IPS-15b (cell line): ENCODE data around the gene PPP1R3D.
"Not testable (repeated sequence)": the region's sequence is repeated elsewhere in the genome, so short reads cannot be mapped to it uniquely, and the experiment has no call there.

Experiments used
- H3K27me3 ChIP-seq: one replicate; pipeline ENCODE4 v1.6.1; 2013; ENCODE audit warnings: low read length; ENCODE audit not compliant: control insufficient read depth, insufficient read depth
- H3K36me3 ChIP-seq: one replicate; pipeline ENCODE4 v1.6.1; 2013; ENCODE audit warnings: low read length; ENCODE audit not compliant: control insufficient read depth, insufficient read depth
- H3K4me1 ChIP-seq: one replicate; pipeline ENCODE4 v1.6.1; 2013; ENCODE audit warnings: mild to moderate bottlenecking, low read length; ENCODE audit not compliant: control insufficient read depth, insufficient read depth
- H3K4me3 ChIP-seq: one replicate; pipeline ENCODE4 v1.5.1; 2013; ENCODE audit warnings: low read depth, low read length
- H3K9ac ChIP-seq: one replicate; pipeline ENCODE4 v1.6.1; 2013; ENCODE audit warnings: low read depth, mild to moderate bottlenecking, low read length
- H3K9me3 ChIP-seq: one replicate; pipeline ENCODE4 v1.6.1; 2013; ENCODE audit warnings: mild to moderate bottlenecking, low read length; ENCODE audit not compliant: control insufficient read depth, insufficient read depth

PPP1R3D gene

DNA sequence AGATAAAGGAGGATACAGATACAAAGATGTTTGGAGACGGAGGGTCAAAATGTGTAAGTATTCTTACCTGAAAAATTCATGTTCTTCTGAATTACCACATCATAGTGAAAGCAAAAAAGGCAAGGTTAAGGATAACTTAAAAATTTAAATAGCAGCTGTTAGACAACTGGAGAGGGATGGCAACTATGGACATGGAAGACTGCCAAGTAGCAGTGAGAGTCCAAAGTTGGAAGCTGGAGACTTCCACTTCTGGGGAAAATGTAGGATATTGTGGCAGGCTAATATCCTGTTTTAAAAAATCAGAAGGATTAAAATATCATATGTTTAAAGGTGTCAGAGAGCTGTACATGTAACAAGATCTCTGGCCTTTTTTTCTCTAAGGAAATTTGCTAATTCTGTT is 36.5 kb downstream of the PPP1R3D start:
- no peaks in the 10 kb centered on the region for H3K27me3 ChIP-seq
- no peak overlapping the region for H3K9ac ChIP-seq
- H3K4me3 ChIP-seq, result no peak overlapping the region
- H3K4me1 ChIP-seq, result no peaks in the 10 kb centered on the region
- H3K36me3 ChIP-seq, result no peaks in the 10 kb centered on the region
- H3K9me3 ChIP-seq, result no peaks in the 10 kb centered on the region

DNA sequence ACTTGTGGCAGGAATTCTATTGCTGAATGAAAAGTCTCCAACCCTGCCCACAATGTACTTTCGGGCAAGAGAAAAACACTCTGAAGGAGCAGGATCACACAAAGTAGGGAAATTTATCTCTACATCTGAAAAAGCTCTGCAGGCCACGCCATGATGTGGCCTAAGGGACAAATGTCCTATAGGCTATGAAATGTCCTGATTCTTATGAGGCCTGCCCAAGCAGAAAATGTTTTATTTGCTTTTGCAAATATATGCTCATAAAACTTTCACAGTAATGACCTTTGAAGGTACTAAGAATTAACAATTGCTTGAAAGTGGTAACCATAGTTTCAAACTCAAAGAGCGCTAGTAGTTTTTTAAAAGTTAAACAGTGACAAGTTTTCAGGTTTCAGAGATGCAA is 37.6 kb downstream of the PPP1R3D start:
- Histone ChIP-seq H3K9me3 (no peaks in the 10 kb centered on the region), H3K4me3 (no peak overlapping the region), H3K4me1 (no peaks in the 10 kb centered on the region), H3K27me3 (no peaks in the 10 kb centered on the region), H3K9ac (no peak overlapping the region), H3K36me3 (no peaks in the 10 kb centered on the region)

DNA sequence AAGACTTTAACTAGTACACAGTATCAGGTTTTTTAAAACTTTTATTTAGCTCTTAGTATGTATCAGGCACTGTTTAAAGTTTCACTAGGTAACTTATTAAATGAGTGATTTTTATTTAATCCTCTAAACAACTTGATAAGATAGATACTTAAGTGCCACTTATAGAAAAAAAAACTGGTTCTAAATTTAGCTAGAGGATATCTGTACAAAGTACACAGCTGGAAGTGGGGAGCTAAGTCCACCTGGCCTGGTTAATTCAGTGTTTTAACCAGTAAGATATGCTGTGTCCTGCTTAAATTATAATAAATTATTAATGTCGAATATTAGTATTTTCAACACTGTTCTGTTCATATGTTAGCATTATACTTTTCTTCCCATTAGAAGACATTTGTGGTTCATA is 44.2 kb downstream of the PPP1R3D start:
- no peak overlapping the region for H3K4me3 ChIP-seq
- no peaks in the 10 kb centered on the region for H3K36me3 ChIP-seq
- H3K9ac ChIP-seq, result no peak overlapping the region
- no peaks in the 10 kb centered on the region for H3K27me3 ChIP-seq
- H3K9me3 ChIP-seq, result no peaks in the 10 kb centered on the region
- no peaks in the 10 kb centered on the region for H3K4me1 ChIP-seq

DNA sequence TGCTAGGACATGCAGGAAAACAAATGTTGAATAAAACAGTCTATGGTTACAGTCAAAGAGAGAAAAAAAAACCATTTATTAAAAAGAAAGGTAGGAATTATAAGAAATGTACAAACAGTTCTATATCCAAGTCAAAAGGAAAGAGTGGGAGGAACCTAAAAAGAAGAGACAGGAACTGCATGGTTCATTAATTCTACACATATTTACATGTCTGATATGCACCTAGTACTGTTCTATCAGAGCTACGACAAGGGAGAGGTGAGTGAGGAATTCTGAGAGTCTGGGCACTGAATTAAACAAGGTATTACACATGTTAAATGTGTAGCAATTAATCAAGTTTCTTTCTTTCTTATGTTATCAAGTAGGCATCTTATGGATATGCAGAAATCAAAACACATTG is 48.5 kb downstream of the PPP1R3D start:
- Histone ChIP-seq H3K27me3 (no peaks in the 10 kb centered on the region), H3K36me3 (no peaks in the 10 kb centered on the region), H3K9ac (no peak overlapping the region), H3K4me1 (no peaks in the 10 kb centered on the region), H3K9me3 (no peaks in the 10 kb centered on the region), H3K4me3 (no peak overlapping the region)

DNA sequence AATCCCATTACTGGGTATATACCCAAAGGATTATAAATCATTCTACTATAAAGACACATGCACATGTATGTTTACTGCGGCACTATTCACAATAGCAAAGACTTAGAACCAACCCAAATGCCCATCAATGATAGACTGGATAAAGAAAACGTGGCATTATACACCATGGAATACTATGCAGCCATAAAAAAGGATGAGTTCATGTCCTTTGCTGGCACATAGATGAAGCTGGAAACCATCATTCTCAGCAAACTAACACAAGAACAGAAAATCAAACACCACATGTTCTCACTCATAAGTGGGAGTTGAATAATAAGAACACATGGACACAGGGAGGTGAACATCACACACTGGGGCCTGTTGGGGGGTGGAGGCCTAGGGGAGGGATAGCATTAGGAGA is 50.1 kb downstream of the PPP1R3D start:
- H3K27me3 ChIP-seq, H3K4me1 ChIP-seq, H3K9me3 ChIP-seq, H3K36me3 ChIP-seq, H3K4me3 ChIP-seq, H3K9ac ChIP-seq: not testable (repeated sequence)

DNA sequence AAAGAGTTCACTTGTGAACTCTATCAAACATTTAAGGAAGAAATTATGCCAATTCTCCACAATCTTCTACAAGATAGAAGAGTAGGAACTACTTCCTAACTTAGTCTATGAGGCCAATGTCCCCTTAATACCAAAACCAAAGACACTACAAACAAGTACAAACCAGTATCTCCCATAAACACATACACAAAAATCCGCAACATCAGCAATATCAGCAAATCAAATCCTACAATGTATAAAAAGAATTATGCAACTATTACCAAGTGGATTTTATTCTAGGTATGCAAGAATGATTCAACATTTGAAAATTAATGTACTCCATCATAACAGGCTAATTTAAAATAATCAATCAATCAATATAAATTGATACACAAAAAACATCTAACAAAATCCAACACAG is 52.1 kb downstream of the PPP1R3D start:
- Histone ChIP-seq H3K4me1 (no peaks in the 10 kb centered on the region), H3K9ac (no peak overlapping the region), H3K9me3 (no peaks in the 10 kb centered on the region), H3K36me3 (no peaks in the 10 kb centered on the region), H3K27me3 (no peaks in the 10 kb centered on the region), H3K4me3 (no peak overlapping the region)
